Measurements from ENCODE around the gene IL1R2.

DNA sequence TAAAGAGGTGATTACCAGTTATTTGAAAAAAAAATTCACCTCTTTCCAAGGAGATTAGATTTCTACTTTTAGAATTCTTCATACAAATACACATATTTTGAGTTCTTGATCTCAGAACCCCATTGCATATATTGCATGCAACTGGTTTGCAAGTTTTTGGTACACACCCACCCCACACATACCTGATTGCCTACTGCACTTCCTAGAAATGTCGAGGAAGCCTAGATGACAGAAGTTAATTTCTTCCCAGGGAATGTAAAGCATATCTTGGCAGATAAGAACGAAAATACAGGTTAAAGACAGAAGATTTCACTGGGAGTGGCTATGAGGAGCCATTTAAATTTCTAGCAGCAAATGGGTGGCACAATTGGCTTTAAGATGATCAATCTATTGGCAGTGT lies 83.7 kb downstream of the IL1R2 start:
- TF ChIP-seq, protein P1, sequence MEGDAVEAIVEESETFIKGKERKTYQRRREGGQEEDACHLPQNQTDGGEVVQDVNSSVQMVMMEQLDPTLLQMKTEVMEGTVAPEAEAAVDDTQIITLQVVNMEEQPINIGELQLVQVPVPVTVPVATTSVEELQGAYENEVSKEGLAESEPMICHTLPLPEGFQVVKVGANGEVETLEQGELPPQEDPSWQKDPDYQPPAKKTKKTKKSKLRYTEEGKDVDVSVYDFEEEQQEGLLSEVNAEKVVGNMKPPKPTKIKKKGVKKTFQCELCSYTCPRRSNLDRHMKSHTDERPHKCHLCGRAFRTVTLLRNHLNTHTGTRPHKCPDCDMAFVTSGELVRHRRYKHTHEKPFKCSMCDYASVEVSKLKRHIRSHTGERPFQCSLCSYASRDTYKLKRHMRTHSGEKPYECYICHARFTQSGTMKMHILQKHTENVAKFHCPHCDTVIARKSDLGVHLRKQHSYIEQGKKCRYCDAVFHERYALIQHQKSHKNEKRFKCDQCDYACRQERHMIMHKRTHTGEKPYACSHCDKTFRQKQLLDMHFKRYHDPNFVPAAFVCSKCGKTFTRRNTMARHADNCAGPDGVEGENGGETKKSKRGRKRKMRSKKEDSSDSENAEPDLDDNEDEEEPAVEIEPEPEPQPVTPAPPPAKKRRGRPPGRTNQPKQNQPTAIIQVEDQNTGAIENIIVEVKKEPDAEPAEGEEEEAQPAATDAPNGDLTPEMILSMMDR (IDR thresholded peaks at IDR 0.05; ENCODE audit: low read depth, low read length, poor library complexity, severe bottlenecking): no peak
- TF ChIP-seq EZH2phosphoT487 (IDR thresholded peaks at IDR 0.05; ENCODE audit: borderline replicate concordance, low read length): no peak
